GM12878 (cell line): ENCODE data around the gene PKDREJ.
A peak's percentile ranks its signal among the peaks of the same experiment; 100 is the strongest.

Experiments
- DPF2 ChIP-seq: fragments of 450-650 bp; IDR thresholded peaks from 2 replicates; pipeline ENCODE4 v1.6.1; 2017; ENCODE audit warnings: mild to moderate bottlenecking
- EP300 ChIP-seq, 2 experiments: fragments of 150-350 bp in 1 of 2; IDR thresholded peaks; 2 replicates each; pipeline ENCODE4 v1.6.1; 2011 to 2012; ENCODE audit warnings: low read depth in 2 of 2, low read length in 2 of 2, borderline replicate concordance in 1 of 2, improper control_type of control experiment in 1 of 2, inconsistent platforms in 1 of 2; ENCODE audit not compliant: control insufficient read depth in 1 of 2
- GATAD2B ChIP-seq: fragments of 450-650 bp; conservative IDR thresholded peaks from 2 replicates; pipeline ENCODE4 v1.6.1; 2017; ENCODE audit warnings: low read depth, mild to moderate bottlenecking, moderate library complexity
- POLR2AphosphoS5 ChIP-seq: IDR thresholded peaks from 2 replicates; pipeline ENCODE4 v1.6.1; 2011; ENCODE audit warnings: mild to moderate bottlenecking, low read length, inconsistent platforms
- RELA ChIP-seq: fragments of 450-650 bp; IDR thresholded peaks from 2 replicates; pipeline ENCODE4 v1.8.0; 2014; ENCODE audit warnings: borderline replicate concordance; ENCODE audit not compliant: partially characterized antibody
- RFX5 ChIP-seq: IDR thresholded peaks from 2 replicates; pipeline ENCODE4 v1.6.1; 2011; ENCODE audit warnings: low read depth, low read length, improper control_type of control experiment
- SMC3 ChIP-seq: IDR thresholded peaks from 2 replicates; pipeline ENCODE4 v1.6.1; 2011; ENCODE audit warnings: low read length, improper control_type of control experiment, borderline replicate concordance
- ZSCAN29 ChIP-seq: fragments of 450-650 bp; IDR thresholded peaks from 2 replicates; pipeline ENCODE4 v1.6.1; 2017; ENCODE audit warnings: mild to moderate bottlenecking, moderate library complexity
- TF ChIP-seq, protein P1 (sequence below): IDR thresholded peaks from 2 replicates; pipeline ENCODE4 v1.6.1; 2012; ENCODE audit warnings: mild to moderate bottlenecking, low read depth, low read length
- TF ChIP-seq, protein P2 (sequence below), 3 experiments: IDR thresholded peaks in 2 of 3; conservative IDR thresholded peaks in 1 of 3; 2 replicates each; pipeline ENCODE4 v1.5.1; 2011; ENCODE audit warnings: low read depth in 3 of 3, low read length in 3 of 3, mild to moderate bottlenecking in 3 of 3, control low read depth in 2 of 3, moderate library complexity in 2 of 3, inconsistent platforms in 1 of 3, mixed read lengths in 1 of 3; ENCODE audit not compliant: control insufficient read depth in 2 of 3, insufficient read depth in 1 of 3; ENCODE audit errors: extremely low read depth in 1 of 3

DNA sequence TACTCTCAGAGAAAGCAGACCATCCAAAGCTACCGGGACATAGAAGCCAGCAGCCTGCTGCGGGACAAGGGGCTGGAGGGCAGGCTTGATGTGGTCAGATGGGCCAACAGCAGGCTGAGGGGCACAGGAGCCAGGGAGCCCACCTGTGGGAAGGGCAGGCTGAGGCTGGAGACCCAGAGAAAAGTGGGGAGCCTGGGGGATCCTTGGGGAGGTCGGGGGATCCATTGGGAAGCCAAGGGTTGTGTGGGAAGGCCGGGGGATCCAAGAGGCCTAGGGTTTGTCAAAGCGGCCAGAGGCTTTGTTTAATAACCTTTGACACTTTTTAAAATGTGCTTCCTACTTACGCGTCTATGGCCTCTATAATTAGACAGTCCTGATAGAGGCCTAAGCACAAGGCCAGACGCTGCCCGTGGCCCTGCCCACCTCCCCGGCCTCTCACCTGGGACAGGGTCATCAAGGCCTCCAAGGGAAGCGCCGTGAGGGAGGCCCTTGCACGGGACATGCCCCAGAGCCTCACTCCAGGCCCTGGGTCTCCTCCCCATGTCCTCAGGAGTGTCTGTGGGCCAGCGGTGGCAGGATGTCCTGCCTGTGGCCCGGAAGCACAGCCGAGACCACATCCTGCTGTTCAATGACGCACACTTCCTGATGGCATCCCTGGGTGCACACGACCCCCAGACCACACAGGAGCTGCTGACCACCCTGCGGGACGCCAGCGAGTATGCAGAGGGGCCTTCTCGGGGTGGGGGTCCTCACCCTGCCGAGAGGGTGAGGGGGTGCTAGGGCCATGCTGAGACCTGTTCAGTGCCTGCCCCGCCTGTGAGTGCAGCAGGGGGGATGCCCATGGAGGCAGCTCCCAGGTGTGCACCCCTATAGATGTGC, 25.0 kb upstream of the PKDREJ start:
- TF ChIP-seq, protein P1, sequence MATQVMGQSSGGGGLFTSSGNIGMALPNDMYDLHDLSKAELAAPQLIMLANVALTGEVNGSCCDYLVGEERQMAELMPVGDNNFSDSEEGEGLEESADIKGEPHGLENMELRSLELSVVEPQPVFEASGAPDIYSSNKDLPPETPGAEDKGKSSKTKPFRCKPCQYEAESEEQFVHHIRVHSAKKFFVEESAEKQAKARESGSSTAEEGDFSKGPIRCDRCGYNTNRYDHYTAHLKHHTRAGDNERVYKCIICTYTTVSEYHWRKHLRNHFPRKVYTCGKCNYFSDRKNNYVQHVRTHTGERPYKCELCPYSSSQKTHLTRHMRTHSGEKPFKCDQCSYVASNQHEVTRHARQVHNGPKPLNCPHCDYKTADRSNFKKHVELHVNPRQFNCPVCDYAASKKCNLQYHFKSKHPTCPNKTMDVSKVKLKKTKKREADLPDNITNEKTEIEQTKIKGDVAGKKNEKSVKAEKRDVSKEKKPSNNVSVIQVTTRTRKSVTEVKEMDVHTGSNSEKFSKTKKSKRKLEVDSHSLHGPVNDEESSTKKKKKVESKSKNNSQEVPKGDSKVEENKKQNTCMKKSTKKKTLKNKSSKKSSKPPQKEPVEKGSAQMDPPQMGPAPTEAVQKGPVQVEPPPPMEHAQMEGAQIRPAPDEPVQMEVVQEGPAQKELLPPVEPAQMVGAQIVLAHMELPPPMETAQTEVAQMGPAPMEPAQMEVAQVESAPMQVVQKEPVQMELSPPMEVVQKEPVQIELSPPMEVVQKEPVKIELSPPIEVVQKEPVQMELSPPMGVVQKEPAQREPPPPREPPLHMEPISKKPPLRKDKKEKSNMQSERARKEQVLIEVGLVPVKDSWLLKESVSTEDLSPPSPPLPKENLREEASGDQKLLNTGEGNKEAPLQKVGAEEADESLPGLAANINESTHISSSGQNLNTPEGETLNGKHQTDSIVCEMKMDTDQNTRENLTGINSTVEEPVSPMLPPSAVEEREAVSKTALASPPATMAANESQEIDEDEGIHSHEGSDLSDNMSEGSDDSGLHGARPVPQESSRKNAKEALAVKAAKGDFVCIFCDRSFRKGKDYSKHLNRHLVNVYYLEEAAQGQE = 0 out of 2 replicates have a peak, but pooled peaks have one; percentile 17
- TF ChIP-seq RFX5 (no peak), GATAD2B (peak; percentile 82; the same call in 1 of the 2 replicates), ZSCAN29 (no peak), RELA (no peak), EP300 (IDR thresholded peaks at IDR 0.05; ENCODE audit: borderline replicate concordance in 1 of 2, control insufficient read depth in 1 of 2, low read depth in 2 of 2, low read length in 2 of 2) (peak in 1 of 2 experiments; percentile 43; a peak in 1 of 4 replicates), DPF2 (peak; percentile 85), SMC3 (no peak), POLR2AphosphoS5 (peak; percentile 93)
- TF ChIP-seq, protein P2, sequence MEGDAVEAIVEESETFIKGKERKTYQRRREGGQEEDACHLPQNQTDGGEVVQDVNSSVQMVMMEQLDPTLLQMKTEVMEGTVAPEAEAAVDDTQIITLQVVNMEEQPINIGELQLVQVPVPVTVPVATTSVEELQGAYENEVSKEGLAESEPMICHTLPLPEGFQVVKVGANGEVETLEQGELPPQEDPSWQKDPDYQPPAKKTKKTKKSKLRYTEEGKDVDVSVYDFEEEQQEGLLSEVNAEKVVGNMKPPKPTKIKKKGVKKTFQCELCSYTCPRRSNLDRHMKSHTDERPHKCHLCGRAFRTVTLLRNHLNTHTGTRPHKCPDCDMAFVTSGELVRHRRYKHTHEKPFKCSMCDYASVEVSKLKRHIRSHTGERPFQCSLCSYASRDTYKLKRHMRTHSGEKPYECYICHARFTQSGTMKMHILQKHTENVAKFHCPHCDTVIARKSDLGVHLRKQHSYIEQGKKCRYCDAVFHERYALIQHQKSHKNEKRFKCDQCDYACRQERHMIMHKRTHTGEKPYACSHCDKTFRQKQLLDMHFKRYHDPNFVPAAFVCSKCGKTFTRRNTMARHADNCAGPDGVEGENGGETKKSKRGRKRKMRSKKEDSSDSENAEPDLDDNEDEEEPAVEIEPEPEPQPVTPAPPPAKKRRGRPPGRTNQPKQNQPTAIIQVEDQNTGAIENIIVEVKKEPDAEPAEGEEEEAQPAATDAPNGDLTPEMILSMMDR (IDR thresholded peaks at IDR 0.05 in 2 of 3, conservative IDR thresholded peaks at IDR 0.05 in 1 of 3; ENCODE audit: control insufficient read depth in 2 of 3, extremely low read depth in 1 of 3, insufficient read depth in 1 of 3, low read depth in 3 of 3, low read length in 3 of 3) = no peak
